Stimulated activated CD4-positive, alpha-beta T cell treated with anti-CD3 and anti-CD28 coated beads, TNF-alpha, amount 100 ng/mL, for 4 hours (primary cell): Measurements from ENCODE around the gene MTHFD2L.

Experiments used
- DNase-seq, 3 experiments: peaks; one replicate each; pipeline ENCODE4 v3.0.0-alpha.2; 2020; ENCODE audit warnings: low read depth in 3 of 3

Gene MTHFD2L

DNA sequence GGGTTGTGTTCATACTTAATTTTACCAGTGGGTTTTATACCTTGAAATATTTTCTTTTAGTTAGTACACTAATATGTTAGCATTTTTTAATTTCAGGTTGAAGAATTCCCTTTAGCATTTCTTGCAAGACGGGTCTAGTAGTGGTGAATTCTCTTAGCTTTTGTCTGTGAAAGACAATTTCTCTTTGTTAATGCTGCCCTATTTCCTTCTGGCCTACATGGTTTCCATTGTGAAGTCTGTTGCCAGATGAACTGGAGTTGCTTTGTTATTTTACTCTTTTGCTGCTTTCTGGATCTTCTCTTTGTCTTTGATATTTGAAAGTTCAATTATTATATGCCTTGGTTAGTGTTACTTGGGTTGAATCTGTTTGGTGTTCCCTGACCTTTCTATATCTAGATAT is 25.0 kb upstream of the MTHFD2L start:
- no peak for DNase-seq

- DNase-seq: no peak
Observed at GRCh38 chr4:74133786-74134499, 24.0 kb upstream of the MTHFD2L start.

DNA sequence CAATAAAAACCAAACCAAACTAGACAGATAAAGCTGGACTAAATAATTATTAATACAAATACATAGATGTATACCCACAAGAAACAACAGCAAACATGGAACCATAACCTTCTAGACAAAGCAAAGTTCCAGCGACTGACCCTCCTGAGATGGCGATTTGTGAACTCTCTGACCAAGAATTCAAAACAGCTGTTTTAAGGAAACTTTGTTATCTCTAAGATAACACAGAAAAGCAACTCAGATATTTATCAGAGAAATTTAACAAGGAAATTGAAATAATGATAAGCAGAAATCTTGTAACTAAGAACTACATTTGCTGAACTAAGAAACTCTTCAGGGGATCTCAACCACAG is 23.4 kb upstream of the MTHFD2L start:
- no peak for DNase-seq

- DNase-seq: no peak
Observed at GRCh38 chr4:74146581-74147129, 11.3 kb upstream of the MTHFD2L start.

DNA sequence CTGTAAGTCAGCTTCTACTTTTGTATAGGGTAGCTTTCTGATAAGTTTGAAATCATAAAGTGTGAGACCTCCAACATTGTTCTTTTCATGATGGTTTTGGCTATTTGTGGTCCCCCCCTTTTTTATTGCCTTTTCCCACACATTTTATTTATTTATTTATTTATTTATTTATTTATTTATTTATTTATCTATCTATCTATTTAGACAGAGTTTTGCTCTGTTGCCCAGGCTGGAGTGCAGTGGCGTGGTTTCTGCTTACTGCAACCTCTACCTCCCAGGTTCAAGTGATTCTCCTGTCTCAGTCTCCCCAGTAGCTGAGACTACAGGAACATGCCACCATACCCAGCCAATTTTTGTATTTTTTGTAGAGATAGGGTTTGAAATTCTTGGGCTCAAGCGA is 9.7 kb upstream of the MTHFD2L start:
- no peak for DNase-seq

DNA sequence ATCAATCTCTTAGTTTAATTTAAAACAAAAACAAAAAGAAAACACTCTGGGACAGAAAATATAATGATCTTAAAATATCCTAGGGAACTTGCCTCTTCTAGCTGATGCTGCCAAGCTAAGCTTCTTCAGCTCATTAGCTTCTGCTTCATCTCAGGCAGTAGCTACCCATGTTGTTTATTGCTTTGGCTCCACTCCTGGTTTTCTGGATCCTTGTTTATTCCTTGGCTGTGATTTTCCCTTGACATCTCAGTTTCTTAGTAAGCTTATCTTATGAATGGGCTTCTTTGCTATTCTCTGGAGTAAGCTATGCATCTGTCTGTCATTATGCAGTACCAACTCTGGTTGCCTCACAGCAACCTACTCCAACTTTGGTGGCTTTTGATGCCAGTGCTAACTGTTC is 5.1 kb upstream of the MTHFD2L start:
- no peak for DNase-seq

DNA sequence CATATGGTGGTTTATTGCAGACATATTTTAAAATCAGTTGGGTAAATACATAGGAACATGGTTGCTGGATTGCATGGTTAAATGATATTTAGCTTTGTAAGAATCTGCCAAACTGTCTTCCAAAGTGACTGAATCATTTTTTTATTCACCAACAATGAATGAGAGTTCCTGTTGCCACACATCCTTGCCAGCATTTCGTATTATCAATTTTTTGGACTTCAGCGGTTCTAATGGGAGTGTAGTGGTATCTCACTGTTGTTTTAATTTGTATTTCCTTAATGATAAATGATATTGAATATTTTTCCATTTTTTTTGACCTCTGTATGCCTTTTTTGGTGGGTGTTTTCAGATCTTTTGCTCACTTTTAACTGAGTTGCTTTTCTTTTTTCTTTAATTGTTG is 1.4 kb upstream of the MTHFD2L start:
- no peak for DNase-seq

DNA sequence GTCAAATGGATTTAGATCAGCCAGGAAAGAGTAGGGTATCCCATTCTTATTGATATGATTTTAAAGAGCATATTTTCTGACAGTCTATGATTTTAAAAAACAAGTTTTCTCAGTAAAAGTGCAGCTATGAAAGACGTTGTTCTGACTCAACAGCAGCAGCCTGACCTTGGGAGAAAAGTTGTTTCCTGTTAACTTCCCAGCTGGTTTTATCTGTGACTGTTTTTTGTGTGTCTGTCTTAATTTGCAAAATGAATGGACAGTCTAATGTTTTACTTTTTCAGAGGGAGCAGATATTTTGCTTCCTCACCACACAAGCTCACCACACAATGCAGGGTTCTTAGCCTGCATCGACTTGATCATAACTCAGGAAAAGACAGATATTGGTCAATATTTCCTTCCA is 764 bp upstream of the MTHFD2L start:
- DNase-seq: no peak

DNA sequence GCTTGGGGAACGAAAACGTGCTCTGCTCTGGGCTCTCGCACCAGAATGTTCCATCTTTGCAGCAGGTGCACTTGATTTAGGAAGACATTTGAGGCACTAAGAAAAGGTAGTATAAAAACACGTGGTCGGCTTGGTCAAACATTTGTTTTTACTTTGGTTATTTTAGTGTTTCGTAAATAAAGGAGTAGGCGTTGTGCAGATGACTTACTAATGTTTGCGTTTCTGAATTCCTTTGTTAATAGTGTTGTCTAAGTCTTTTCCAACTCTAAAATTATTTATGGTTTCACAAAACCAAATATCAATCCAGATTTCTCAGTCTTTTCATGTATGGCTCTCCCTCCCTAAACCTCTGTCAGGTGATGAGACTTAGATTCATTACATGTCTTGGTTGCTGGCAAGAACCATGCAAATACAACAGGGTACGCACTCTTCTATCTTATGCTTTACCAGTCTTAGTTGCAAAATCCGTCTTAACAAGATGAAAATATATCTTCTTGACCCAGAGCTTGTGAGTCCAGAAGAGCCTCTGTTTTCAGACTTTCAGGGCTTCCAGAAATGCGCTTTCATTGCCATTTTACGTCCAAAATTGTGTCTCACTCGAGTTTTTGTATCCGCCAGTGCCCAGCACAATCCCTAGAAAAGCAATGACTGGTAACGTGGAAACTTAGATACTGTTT is 686 bp downstream of the MTHFD2L start:
- DNase-seq: no peak

GRCh38 chr4:74159143-74159709 is 1.3 kb downstream of the MTHFD2L start:
- no peak for DNase-seq

GRCh38 chr4:74161666-74162450 is 3.9 kb downstream of the MTHFD2L start:
- DNase-seq: no peak

- DNase-seq: no peak
Observed at GRCh38 chr4:74166135-74166534, 8.2 kb downstream of the MTHFD2L start.

DNA sequence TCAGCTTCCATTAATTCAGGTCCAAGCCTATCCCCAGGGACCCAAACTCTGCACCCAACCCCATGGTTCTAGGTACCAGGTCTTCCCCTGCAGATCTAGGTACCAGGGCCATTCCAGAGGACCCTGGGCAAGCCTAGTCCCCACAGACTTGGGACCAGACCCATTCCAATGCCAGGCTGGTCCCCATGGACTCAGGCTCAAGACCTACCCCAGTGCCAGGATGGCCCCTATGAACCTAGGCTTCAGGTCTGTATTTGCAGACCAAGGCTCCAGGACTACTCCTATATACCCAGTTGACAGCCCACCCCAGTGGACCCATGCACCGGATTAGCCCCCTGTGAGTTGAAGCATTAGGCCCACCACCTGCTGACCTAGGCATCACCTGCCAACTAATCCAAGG is 8.9 kb downstream of the MTHFD2L start:
- DNase-seq: no peak

GRCh38 chr4:74167585-74167984 is 9.7 kb downstream of the MTHFD2L start:
- no peak for DNase-seq

DNA sequence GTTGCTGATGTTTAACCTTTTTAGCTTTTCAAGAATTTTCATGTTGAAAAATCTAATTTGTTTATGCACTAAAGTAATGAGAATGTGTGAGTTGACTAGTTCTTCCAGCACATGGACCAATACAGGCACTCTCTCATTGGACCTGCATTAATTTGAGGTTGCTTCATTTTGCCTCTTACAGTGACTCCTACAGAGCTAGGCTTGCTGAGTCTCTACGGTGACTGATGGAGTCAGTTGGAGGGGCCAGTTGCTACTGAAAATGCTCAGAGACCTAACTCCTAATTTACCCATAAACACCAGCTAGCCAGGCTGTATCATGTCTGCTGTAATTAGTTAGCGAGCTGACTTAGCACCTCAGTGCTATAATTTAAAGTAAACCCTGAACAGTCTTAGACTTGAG is 10.9 kb downstream of the MTHFD2L start:
- DNase-seq: no peak

- DNase-seq: no peak
Observed at GRCh38 chr4:74173321-74173720, 15.4 kb downstream of the MTHFD2L start.

DNA sequence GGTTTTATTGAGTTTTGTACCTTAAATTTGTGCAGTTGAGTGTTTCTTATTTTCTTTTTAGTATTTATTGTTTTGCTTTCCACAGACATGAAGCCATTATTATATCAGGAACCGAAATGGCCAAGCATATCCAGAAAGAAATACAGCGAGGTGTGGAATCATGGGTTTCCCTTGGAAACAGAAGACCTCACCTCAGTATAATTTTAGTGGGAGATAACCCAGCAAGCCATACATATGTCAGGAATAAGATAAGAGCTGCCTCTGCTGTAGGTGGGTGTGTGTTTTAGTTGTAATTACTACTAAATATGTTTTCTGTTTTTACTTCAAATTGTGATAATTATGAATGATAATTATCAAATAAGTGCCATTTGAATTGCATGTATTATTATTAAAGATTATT is 16.5 kb downstream of the MTHFD2L start:
- no peak for DNase-seq

GRCh38 chr4:74174941-74175340 is 17.0 kb downstream of the MTHFD2L start:
- DNase-seq: no peak

DNA sequence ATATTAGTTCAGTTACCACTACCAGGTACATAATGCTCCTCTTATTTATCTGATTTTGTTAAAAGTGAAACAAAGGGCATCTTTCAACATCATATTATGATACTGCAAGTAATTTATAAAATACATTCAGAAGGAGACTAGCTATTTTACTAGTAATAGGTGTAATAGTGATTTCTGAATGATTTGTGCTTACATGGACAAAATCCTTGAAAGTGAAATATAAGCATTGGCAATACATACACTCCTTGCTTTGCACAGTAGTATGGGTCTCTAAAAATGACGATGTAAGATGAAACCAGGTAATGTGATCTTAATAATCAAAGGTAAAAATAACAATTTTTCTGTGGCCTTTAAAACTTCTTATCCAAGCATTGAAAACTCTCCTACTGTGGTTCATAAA is 17.5 kb downstream of the MTHFD2L start:
- DNase-seq: no peak

DNA sequence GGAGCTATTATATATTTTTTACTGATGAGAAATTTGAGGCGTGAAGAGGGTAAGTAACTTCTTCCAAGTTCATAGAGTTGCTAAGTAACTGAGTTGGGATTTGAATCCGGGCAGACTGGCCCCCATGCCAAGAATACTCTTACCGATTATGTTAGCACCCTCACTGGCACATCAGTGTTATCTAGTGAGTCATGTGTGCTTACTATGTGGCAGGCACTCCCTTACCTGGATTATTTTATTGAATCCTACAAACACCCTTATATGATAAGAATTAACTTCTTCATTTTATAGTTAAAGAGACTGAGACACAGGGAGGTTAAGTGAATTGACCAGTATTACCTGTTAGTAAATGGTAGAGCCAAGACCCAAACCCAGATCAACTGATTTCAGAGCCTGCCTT is 20.9 kb downstream of the MTHFD2L start:
- DNase-seq: no peak

GRCh38 chr4:74181219-74181618 is 23.3 kb downstream of the MTHFD2L start:
- no peak for DNase-seq

- DNase-seq: no peak
Observed at GRCh38 chr4:74188912-74189311, 31.0 kb downstream of the MTHFD2L start.
